A549 (cell line): ENCODE results near the gene IFFO2. TPM values are rescaled to one million over a fixed set of nuclear protein-coding genes. Genes with fewer than 3 reads are reported as not detected.

ENCODE experiments used
- ATAC-seq, 2 experiments: fragments of 200-7000 bp in 1 of 2; fragments of >200 bp in 1 of 2; cut with Nextera tagmentation in 1 of 2; cut with Tn5 transposase in 1 of 2; 3 replicates each; pipeline versions ENCODE4 v1.8.0 to v1.9.1; 2018 to 2020; ENCODE audit warnings: mild to moderate bottlenecking in 1 of 2, moderate library complexity in 1 of 2
- CTCF ChIA-PET: fragments of 300-600 bp; sonication (Branson Sonifier 250); formaldehyde crosslinking; extraction: SDS; loops from one replicate; lab custom pipeline; 2021; ENCODE audit warnings: antibody characterized with exemption, inconsistent platforms; lab: Yijun Ruan, JAX
- POLR2A ChIA-PET: fragments of 350-600 bp; formaldehyde crosslinking; extraction: SDS; loops from one replicate; lab custom pipeline; 2021; ENCODE audit warnings: antibody characterized with exemption, inconsistent platforms; lab: Yijun Ruan, JAX
- DNase-seq, 2 experiments: peaks; one replicate each; pipeline versions ENCODE4 v3.0.0 to v3.0.0-alpha.2; 2011 to 2016; ENCODE audit warnings: low read depth in 1 of 2, low spot score in 1 of 2
- FAIRE-seq: peaks from 2 replicates; lab custom pipeline; 2011; peaks lifted over from hg19 to GRCh38; lab: Jason Lieb, UNC
- H3K27ac ChIP-seq, 2 experiments: fragments of >200 bp; sonication (Bioruptor Twin); formaldehyde crosslinking; 3 replicates each; pipeline ENCODE4 v1.5.1; 2016 to 2017
- H3K4me1 ChIP-seq: fragments of >200 bp; sonication (Bioruptor Twin); formaldehyde crosslinking; 3 replicates; pipeline ENCODE4 v1.6.1; 2016
- H3K4me2 ChIP-seq: fragments of >200 bp; sonication (Bioruptor Twin); formaldehyde crosslinking; 3 replicates; pipeline ENCODE4 v1.6.1; 2016
- H3K4me3 ChIP-seq: fragments of >200 bp; sonication (Bioruptor Twin); formaldehyde crosslinking; 3 replicates; pipeline ENCODE4 v1.5.1; 2016
- H3K9me3 ChIP-seq: fragments of >200 bp; sonication (Bioruptor Twin); formaldehyde crosslinking; 3 replicates; pipeline ENCODE4 v1.6.1; 2016
- BCL3 ChIP-seq: fragments of >200 bp; sonication (Bioruptor Twin); formaldehyde crosslinking; IDR thresholded peaks from 3 replicates; pipeline ENCODE4 v1.6.1; 2016
- CEBPB ChIP-seq, 2 experiments: fragments of >200 bp in 1 of 2; sonication (Bioruptor Twin) in 1 of 2; formaldehyde crosslinking in 1 of 2; IDR thresholded peaks; 2 replicates each; pipeline ENCODE4 v1.6.1; 2012 to 2016
- CHD2 ChIP-seq: fragments of 150-350 bp; IDR thresholded peaks from 2 replicates; pipeline ENCODE4 v1.6.1; 2014; ENCODE audit warnings: low read length; ENCODE audit not compliant: partially characterized antibody
- CHD4 ChIP-seq: fragments of 200-600 bp; sonication (generic); IDR thresholded peaks from 2 replicates; pipeline ENCODE4 v1.6.1; 2016; ENCODE audit warnings: antibody characterized with exemption, mild to moderate bottlenecking, borderline replicate concordance
- EHMT2 ChIP-seq: fragments of 200-600 bp; sonication (generic); IDR thresholded peaks from 2 replicates; pipeline ENCODE4 v1.6.1; 2016; ENCODE audit warnings: antibody characterized with exemption, low read depth, mild to moderate bottlenecking, moderate library complexity
- ESRRA ChIP-seq: fragments of 150-350 bp; IDR thresholded peaks from 2 replicates; pipeline ENCODE4 v1.6.1; 2014; ENCODE audit warnings: mild to moderate bottlenecking, low read length, borderline replicate concordance
- FOSB ChIP-seq: fragments of 250-450 bp; sonication (Bioruptor Pico); IDR thresholded peaks from 2 replicates; pipeline ENCODE4 v1.5.0; 2020; ENCODE audit warnings: mild to moderate bottlenecking, moderate library complexity
- HES2 ChIP-seq: fragments of >200 bp; sonication (Bioruptor Twin); formaldehyde crosslinking; IDR thresholded peaks from 2 replicates; pipeline ENCODE4 v1.6.1; 2016
- HOXB13 ChIP-seq: fragments of 250-450 bp; sonication (Bioruptor Pico); IDR thresholded peaks from 2 replicates; pipeline ENCODE4 v1.5.0; 2020; ENCODE audit warnings: low read depth, mild to moderate bottlenecking, moderate library complexity
- HOXB5 ChIP-seq: fragments of 250-450 bp; sonication (Bioruptor Pico); IDR thresholded peaks from 2 replicates; pipeline ENCODE4 v1.5.0; 2020; ENCODE audit warnings: mild to moderate bottlenecking, moderate library complexity
- JUNB ChIP-seq: fragments of >200 bp; sonication (Bioruptor Twin); formaldehyde crosslinking; IDR thresholded peaks from 2 replicates; pipeline ENCODE4 v1.6.1; 2016
- MAZ ChIP-seq: fragments of 150-350 bp; IDR thresholded peaks from 2 replicates; pipeline ENCODE4 v1.6.1; 2014; ENCODE audit warnings: antibody characterized with exemption, low read depth, low read length, borderline replicate concordance
- MYC ChIP-seq: IDR thresholded peaks from 2 replicates; pipeline ENCODE4 v1.6.1; 2012; ENCODE audit warnings: mild to moderate bottlenecking, inconsistent platforms, low read length, improper control_type of control experiment, borderline replicate concordance
- NPAS2 ChIP-seq: fragments of 250-450 bp; sonication (Bioruptor Pico); IDR thresholded peaks from 2 replicates; pipeline ENCODE4 v1.8.0; 2022; ENCODE audit warnings: mild to moderate bottlenecking, moderate library complexity, borderline replicate concordance
- POLR2AphosphoS2 ChIP-seq: conservative IDR thresholded peaks from 2 replicates; pipeline ENCODE4 v1.6.1; 2012; ENCODE audit warnings: low read length, improper control_type of control experiment, inconsistent platforms
- RFX5 ChIP-seq: fragments of 450-650 bp; IDR thresholded peaks from 2 replicates; pipeline ENCODE4 v1.7.1; 2014; ENCODE audit warnings: antibody characterized with exemption, mild to moderate bottlenecking, moderate library complexity
- RNF2 ChIP-seq: fragments of 200-600 bp; sonication (generic); IDR thresholded peaks from 2 replicates; pipeline ENCODE4 v1.6.1; 2016; ENCODE audit warnings: low read depth, mild to moderate bottlenecking, antibody characterized with exemption, moderate library complexity, borderline replicate concordance
- SMC3 ChIP-seq: fragments of >200 bp; sonication (Bioruptor Twin); formaldehyde crosslinking; IDR thresholded peaks from 3 replicates; pipeline ENCODE4 v1.6.1; 2018; ENCODE audit warnings: inconsistent platforms
- ZC3H11A ChIP-seq: fragments of 450-650 bp; IDR thresholded peaks from 2 replicates; pipeline ENCODE4 v1.6.1; 2014; ENCODE audit warnings: antibody characterized with exemption, mild to moderate bottlenecking
- ZNF302 ChIP-seq: fragments of 250-450 bp; sonication (Bioruptor Pico); IDR thresholded peaks from 2 replicates; pipeline ENCODE4 v1.9.0; 2021; ENCODE audit warnings: inconsistent platforms, mild to moderate bottlenecking, moderate library complexity
- WGBS: methylation state at CpG from one replicate; pipeline ENCODE4 v1.1.6; 2017; ENCODE audit errors: missing lambda C conversion rate; 5-methylcytosine and 5-hydroxymethylcytosine counted together
- polyA plus RNA-seq, 4 experiments: library from polyadenylated mRNA; depleted of rRNA in 3 of 4; stranded (reverse); fragments of >200 nt; fragmentation: RNase III in 1 of 4; extraction: RNeasy Plus Mini Kit Qiagen cat#74134 plus additional on column Dnase treatment in 1 of 4; gene quantifications; 2 replicates in 3 of 4; 3 replicates in 1 of 4; pipeline ENCODE4 v1.2.3, GENCODE V29; 2011 to 2017
- TF ChIP-seq, protein P1 (sequence below): fragments of >200 bp; sonication (Bioruptor Twin); formaldehyde crosslinking; IDR thresholded peaks from 3 replicates; pipeline ENCODE4 v1.5.1; 2016
- TF ChIP-seq, protein P2 (sequence below): IDR thresholded peaks from 2 replicates; pipeline ENCODE4 v1.6.1; 2012; ENCODE audit warnings: low read depth, borderline replicate concordance
- TF ChIP-seq, protein P3 (sequence below): IDR thresholded peaks from 2 replicates; pipeline ENCODE4 v1.6.1; 2012

The IFFO2 gene
- polyA plus RNA-seq, 2 of the 4 experiments (the other 2 are of a cell fraction), result 24.3 to 53.9 TPM

- no peak for DNase-seq
- FAIRE-seq, result no peak
- ATAC-seq, result no peak
- Histone ChIP-seq H3K4me1 (peaks cover 65% of the 10 kb centered on the region), H3K4me3 (no peak overlapping the region)
- TF ChIP-seq, protein P1, sequence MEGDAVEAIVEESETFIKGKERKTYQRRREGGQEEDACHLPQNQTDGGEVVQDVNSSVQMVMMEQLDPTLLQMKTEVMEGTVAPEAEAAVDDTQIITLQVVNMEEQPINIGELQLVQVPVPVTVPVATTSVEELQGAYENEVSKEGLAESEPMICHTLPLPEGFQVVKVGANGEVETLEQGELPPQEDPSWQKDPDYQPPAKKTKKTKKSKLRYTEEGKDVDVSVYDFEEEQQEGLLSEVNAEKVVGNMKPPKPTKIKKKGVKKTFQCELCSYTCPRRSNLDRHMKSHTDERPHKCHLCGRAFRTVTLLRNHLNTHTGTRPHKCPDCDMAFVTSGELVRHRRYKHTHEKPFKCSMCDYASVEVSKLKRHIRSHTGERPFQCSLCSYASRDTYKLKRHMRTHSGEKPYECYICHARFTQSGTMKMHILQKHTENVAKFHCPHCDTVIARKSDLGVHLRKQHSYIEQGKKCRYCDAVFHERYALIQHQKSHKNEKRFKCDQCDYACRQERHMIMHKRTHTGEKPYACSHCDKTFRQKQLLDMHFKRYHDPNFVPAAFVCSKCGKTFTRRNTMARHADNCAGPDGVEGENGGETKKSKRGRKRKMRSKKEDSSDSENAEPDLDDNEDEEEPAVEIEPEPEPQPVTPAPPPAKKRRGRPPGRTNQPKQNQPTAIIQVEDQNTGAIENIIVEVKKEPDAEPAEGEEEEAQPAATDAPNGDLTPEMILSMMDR, result no peak
- no peak for TF ChIP-seq CHD2
- TF ChIP-seq FOSB (CRISPR knock-in tag), result no peak
- no peak for TF ChIP-seq ZC3H11A
- TF ChIP-seq MYC, result no peak
- no peak for TF ChIP-seq RFX5
- TF ChIP-seq HOXB13 (CRISPR knock-in tag), result no peak
- no peak for TF ChIP-seq JUNB
- no peak for TF ChIP-seq ZNF302 (CRISPR knock-in tag)
- TF ChIP-seq CEBPB (IDR thresholded peaks at IDR 0.05), result no peak
- TF ChIP-seq HES2, result no peak
- no peak for TF ChIP-seq HOXB5 (CRISPR knock-in tag)
- TF ChIP-seq SMC3, result no peak
- no peak for TF ChIP-seq MAZ
- TF ChIP-seq, protein P2, sequence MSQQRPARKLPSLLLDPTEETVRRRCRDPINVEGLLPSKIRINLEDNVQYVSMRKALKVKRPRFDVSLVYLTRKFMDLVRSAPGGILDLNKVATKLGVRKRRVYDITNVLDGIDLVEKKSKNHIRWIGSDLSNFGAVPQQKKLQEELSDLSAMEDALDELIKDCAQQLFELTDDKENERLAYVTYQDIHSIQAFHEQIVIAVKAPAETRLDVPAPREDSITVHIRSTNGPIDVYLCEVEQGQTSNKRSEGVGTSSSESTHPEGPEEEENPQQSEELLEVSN, result no peak
- TF ChIP-seq BCL3, result no peak
- TF ChIP-seq, all 56 proteins: peak for 0
- POLR2A ChIA-PET, result no interaction called here
- no CpG with 5 or more reads among the region's 5 CpGs for WGBS
- H3K4me2 ChIP-seq, result no peak overlapping the region
- peak overlapping the region in 1 of 2 experiments; percentile 57; a peak in 3 of 6 replicates for H3K27ac ChIP-seq
- no peaks in the 10 kb centered on the region for H3K9me3 ChIP-seq
- CTCF ChIA-PET, result interaction anchor here (0.6 to 0.8 kb wide), 2 partner anchors 22 to 85 kb away, joined by 3 read pairs; no protein-coding TSS in a partner anchor
Measured at GRCh38 chr1:18932387-18932786, 24.1 kb downstream of the IFFO2 start.

GRCh38 chr1:18931730-18932129 is 24.7 kb downstream of the IFFO2 start:
- Histone ChIP-seq H3K27ac (0 out of 6 replicates have a peak overlapping the region, but pooled peaks of 1 of the 2 experiments have one; percentile 57), H3K9me3 (no peaks in the 10 kb centered on the region)
- FAIRE-seq (no peak), ATAC-seq (no peak), DNase-seq (no peak)
- TF ChIP-seq MAZ (no peak), ESRRA (no peak), EHMT2 (no peak), POLR2AphosphoS2 (no peak), BCL3 (no peak), RNF2 (no peak), ZC3H11A (no peak), CHD4 (no peak), NPAS2 (CRISPR knock-in tag) (no peak)
- TF ChIP-seq, protein P1, result no peak
- TF ChIP-seq, protein P3, sequence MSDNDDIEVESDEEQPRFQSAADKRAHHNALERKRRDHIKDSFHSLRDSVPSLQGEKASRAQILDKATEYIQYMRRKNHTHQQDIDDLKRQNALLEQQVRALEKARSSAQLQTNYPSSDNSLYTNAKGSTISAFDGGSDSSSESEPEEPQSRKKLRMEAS, result no peak
- TF ChIP-seq, all 56 proteins: peak for 0
- no peak overlapping the region for H3K4me3 ChIP-seq
- WGBS, result 77% methylated on average over 9 of the region's 10 CpGs
- CTCF ChIA-PET, result interaction anchor here (0.6 to 1.0 kb wide), 2 partner anchors 24 to 86 kb away, joined by 3 read pairs; no protein-coding TSS in a partner anchor
- POLR2A ChIA-PET, result no interaction called here
- H3K4me2 ChIP-seq, result no peak overlapping the region
- peaks cover 65% of the 10 kb centered on the region for H3K4me1 ChIP-seq
